ENCODE data around the gene NRP1.

GRCh38 chr10:33153251-33153967, 181.1 kb downstream of the NRP1 start:
- TF ChIP-seq CTCF (IDR thresholded peaks at IDR 0.05), result no peak
- no peak for TF ChIP-seq POLR2A (IDR thresholded peaks at IDR 0.05)
